H1 (cell line): Measurements from ENCODE around the gene SYT6. TPM values are rescaled to one million over a fixed set of nuclear protein-coding genes. Genes with fewer than 3 reads are reported as not detected.

Experiments used
- CTCF ChIA-PET: fragments of 300-600 bp; sonication (Branson Sonifier 250); formaldehyde crosslinking; loops from one replicate; lab custom pipeline; 2021; ENCODE audit not compliant: partially characterized antibody; lab: Charles Lee
- POLR2A ChIA-PET: fragments of 300-600 bp; sonication (Branson Sonifier 250); formaldehyde crosslinking; loops from one replicate; lab custom pipeline; 2021; ENCODE audit warnings: inconsistent platforms; ENCODE audit not compliant: partially characterized antibody; lab: Charles Lee
- DNase-seq, 2 experiments: peaks; one replicate each; pipeline versions ENCODE4 v3.0.0 to v3.0.0-alpha.2; 2010 to 2022; ENCODE audit warnings: low spot score in 2 of 2, low read depth in 1 of 2, mixed read lengths in 1 of 2
- FAIRE-seq: peaks from 2 replicates; lab custom pipeline; 2011; peaks lifted over from hg19 to GRCh38; lab: Jason Lieb, UNC
- H2AFZ ChIP-seq: 2 replicates; pipeline ENCODE4 v1.8.1; 2012; ENCODE audit warnings: low read length, inconsistent platforms
- H2AK5ac ChIP-seq: 2 replicates; pipeline ENCODE4 v1.6.1; 2013; ENCODE audit warnings: low read depth, low read length
- H2BK120ac ChIP-seq: replicated peaks from 2 replicates; pipeline ENCODE3; 2013; ENCODE audit warnings: low read depth, low read length, inconsistent platforms
- H2BK12ac ChIP-seq: 2 replicates; pipeline ENCODE4 v1.6.1; 2013; ENCODE audit warnings: low read depth, low read length
- H2BK15ac ChIP-seq: 2 replicates; pipeline ENCODE4 v1.6.1; 2013; ENCODE audit warnings: low read length
- H2BK20ac ChIP-seq: 2 replicates; pipeline ENCODE4 v1.6.1; 2013; ENCODE audit warnings: low read length
- H2BK5ac ChIP-seq: 2 replicates; pipeline ENCODE4 v1.6.1; 2013; ENCODE audit warnings: low read depth, low read length
- H3K14ac ChIP-seq: 2 replicates; pipeline ENCODE4 v1.6.1; 2013; ENCODE audit warnings: inconsistent platforms; ENCODE audit not compliant: insufficient read length
- H3K18ac ChIP-seq: 2 replicates; pipeline ENCODE4 v1.6.1; 2013; ENCODE audit warnings: low read length; ENCODE audit errors: extremely low read depth
- H3K23ac ChIP-seq: 2 replicates; pipeline ENCODE4 v1.6.1; 2013; ENCODE audit warnings: inconsistent platforms; ENCODE audit not compliant: insufficient read length
- H3K23me2 ChIP-seq: 2 replicates; pipeline ENCODE4 v1.6.1; 2013; ENCODE audit warnings: low read depth, low read length
- H3K27ac ChIP-seq: 2 replicates; pipeline ENCODE4 v1.6.1; 2011; ENCODE audit warnings: low read depth, low read length, inconsistent platforms
- H3K27me3 ChIP-seq, 4 experiments: replicated peaks in 1 of 4; 1 replicate in 1 of 4; 2 replicates in 3 of 4; pipeline versions ENCODE4 v1.6.1 to v1.8.1; 2011 to 2013; ENCODE audit warnings: low read length in 3 of 4, mild to moderate bottlenecking in 3 of 4, inconsistent platforms in 2 of 4, mixed read lengths in 2 of 4, moderate library complexity in 1 of 4; ENCODE audit not compliant: control insufficient read depth in 3 of 4, insufficient read depth in 3 of 4; ENCODE audit errors: extremely low read depth in 1 of 4
- H3K36me3 ChIP-seq, 4 experiments: 2 replicates each; pipeline versions ENCODE4 v1.6.1 to v1.8.1; 2011 to 2013; ENCODE audit warnings: mild to moderate bottlenecking in 4 of 4, low read length in 3 of 4, moderate library complexity in 2 of 4, control low read depth in 1 of 4, inconsistent platforms in 1 of 4; ENCODE audit not compliant: insufficient read depth in 4 of 4, control insufficient read depth in 2 of 4
- H3K4ac ChIP-seq: replicated peaks from 2 replicates; pipeline ENCODE3; 2013; ENCODE audit warnings: low read length, low read depth, mixed read lengths, inconsistent platforms; ENCODE audit not compliant: insufficient read length
- H3K4me1 ChIP-seq, 4 experiments: replicated peaks in 1 of 4; 1 replicate in 1 of 4; 2 replicates in 3 of 4; pipeline versions ENCODE4 v1.6.1 to v1.8.1; 2011 to 2013; ENCODE audit warnings: low read length in 3 of 4, inconsistent platforms in 2 of 4, mixed read lengths in 1 of 4; ENCODE audit not compliant: insufficient read depth in 4 of 4, control insufficient read depth in 3 of 4
- H3K4me2 ChIP-seq, 2 experiments: 2 replicates each; pipeline versions ENCODE4 v1.6.1 to v1.8.1; 2011 to 2013; ENCODE audit warnings: low read depth in 2 of 2, low read length in 2 of 2, control low read depth in 1 of 2, inconsistent platforms in 1 of 2, mild to moderate bottlenecking in 1 of 2; ENCODE audit not compliant: insufficient read depth in 1 of 2
- H3K4me3 ChIP-seq, 4 experiments: fragments of 200-600, 300-600 bp in 1 of 4; sonication (generic), shearing (Covaris generic), sonication (Bioruptor Twin) in 1 of 4; 2 replicates each; pipeline versions ENCODE4 v1.5.1 to v1.8.1; 2011 to 2016; ENCODE audit warnings: low read length in 4 of 4, low read depth in 3 of 4, control low read depth in 2 of 4, inconsistent platforms in 2 of 4, mild to moderate bottlenecking in 2 of 4, mixed read lengths in 1 of 4, moderate library complexity in 1 of 4; ENCODE audit not compliant: insufficient read depth in 2 of 4; ENCODE audit errors: extremely low read depth in 1 of 4
- H3K56ac ChIP-seq: replicated peaks from 2 replicates; pipeline ENCODE3; 2013; ENCODE audit warnings: low read depth, mild to moderate bottlenecking, mixed read lengths, low read length, inconsistent platforms; ENCODE audit not compliant: insufficient read length
- H3K79me1 ChIP-seq: 2 replicates; pipeline ENCODE4 v1.6.1; 2013; ENCODE audit warnings: low read depth, low read length, control low read depth
- H3K79me2 ChIP-seq, 2 experiments: 2 replicates each; pipeline versions ENCODE4 v1.6.1 to v1.8.1; 2012 to 2013; ENCODE audit warnings: low read length in 2 of 2, mild to moderate bottlenecking in 2 of 2, inconsistent platforms in 1 of 2; ENCODE audit not compliant: insufficient read depth in 2 of 2, control insufficient read depth in 1 of 2
- H3K9ac ChIP-seq, 4 experiments: replicated peaks in 1 of 4; 1 replicate in 1 of 4; 2 replicates in 3 of 4; pipeline versions ENCODE4 v1.6.1 to v1.8.1; 2011 to 2013; ENCODE audit warnings: low read depth in 3 of 4, low read length in 3 of 4, control low read depth in 2 of 4, mild to moderate bottlenecking in 2 of 4, moderate library complexity in 2 of 4, inconsistent platforms in 1 of 4; ENCODE audit errors: extremely low read depth in 1 of 4
- H3K9me3 ChIP-seq, 2 experiments: 2 replicates each; pipeline versions ENCODE4 v1.6.1 to v1.8.1; 2012 to 2013; ENCODE audit warnings: mild to moderate bottlenecking in 2 of 2, moderate library complexity in 2 of 2, control low read depth in 1 of 2, inconsistent platforms in 1 of 2, low read depth in 1 of 2, low read length in 1 of 2, mixed read lengths in 1 of 2; ENCODE audit not compliant: insufficient read depth in 2 of 2
- H4K20me1 ChIP-seq, 2 experiments: replicated peaks in 1 of 2; 2 replicates each; pipeline versions ENCODE3 to v1.8.1; 2011 to 2013; ENCODE audit warnings: inconsistent platforms in 2 of 2, low read length in 2 of 2, mild to moderate bottlenecking in 1 of 2; ENCODE audit not compliant: insufficient read depth in 2 of 2, control insufficient read depth in 1 of 2
- H4K5ac ChIP-seq: 2 replicates; pipeline ENCODE4 v1.6.1; 2013; ENCODE audit warnings: low read length, low read depth, mixed read lengths, inconsistent platforms; ENCODE audit not compliant: insufficient read length
- H4K8ac ChIP-seq: 2 replicates; pipeline ENCODE4 v1.8.0; 2013; ENCODE audit warnings: mild to moderate bottlenecking, moderate library complexity, low read length, inconsistent platforms; ENCODE audit not compliant: insufficient read depth; ENCODE audit errors: extremely low read depth
- H4K91ac ChIP-seq: replicated peaks from 2 replicates; pipeline ENCODE3; 2013; ENCODE audit warnings: low read length, mixed read lengths, inconsistent platforms; ENCODE audit not compliant: insufficient read length
- BACH1 ChIP-seq: IDR thresholded peaks from 2 replicates; pipeline ENCODE4 v1.6.1; 2012; ENCODE audit warnings: low read length, improper control_type of control experiment
- BCL11A ChIP-seq, 2 experiments: IDR thresholded peaks; one replicate each; pipeline ENCODE4 v1.6.1; 2011; ENCODE audit warnings: low read depth in 2 of 2, low read length in 2 of 2, mild to moderate bottlenecking in 2 of 2
- GABPA ChIP-seq: IDR thresholded peaks from 2 replicates; pipeline ENCODE4 v1.6.1; 2011; ENCODE audit warnings: mild to moderate bottlenecking, low read length, moderate library complexity, borderline replicate concordance; ENCODE audit not compliant: insufficient read depth
- GTF2F1 ChIP-seq: IDR thresholded peaks from 2 replicates; pipeline ENCODE4 v1.6.1; 2012; ENCODE audit warnings: low read depth, low read length, improper control_type of control experiment, borderline replicate concordance
- JUN ChIP-seq: IDR thresholded peaks from 2 replicates; pipeline ENCODE4 v1.6.1; 2011; ENCODE audit warnings: low read depth, mild to moderate bottlenecking, improper control_type of control experiment, low read length
- NRF1 ChIP-seq: IDR thresholded peaks from 2 replicates; pipeline ENCODE4 v1.6.1; 2011; ENCODE audit warnings: mild to moderate bottlenecking, low read depth, low read length, improper control_type of control experiment
- POLR2A ChIP-seq, 2 experiments: IDR thresholded peaks; 1 replicate in 1 of 2; 2 replicates in 1 of 2; pipeline ENCODE4 v1.6.1; 2011; ENCODE audit warnings: low read depth in 2 of 2, low read length in 2 of 2, mild to moderate bottlenecking in 2 of 2; ENCODE audit errors: control extremely low read depth in 1 of 2
- SP2 ChIP-seq: IDR thresholded peaks from 2 replicates; pipeline ENCODE4 v1.6.1; 2012; ENCODE audit warnings: mild to moderate bottlenecking, low read length, inconsistent platforms
- TCF12 ChIP-seq: IDR thresholded peaks from 2 replicates; pipeline ENCODE4 v1.6.1; 2011; ENCODE audit warnings: low read depth, mild to moderate bottlenecking, low read length
- WGBS, 2 experiments: shearing (Covaris generic) in 1 of 2; methylation state at CpG; one replicate each; pipeline versions ENCODE4 v1.1.6 to v1.1.7; 2013 to 2015; ENCODE audit warnings: low lambda C conversion rate in 2 of 2, mixed read lengths in 2 of 2, inconsistent platforms in 1 of 2, low coverage in 1 of 2, missing lambda C conversion rate in 1 of 2; ENCODE audit not compliant: insufficient replicate concordance in 2 of 2, insufficient coverage in 1 of 2, insufficient read length in 1 of 2; ENCODE audit errors: extremely low coverage in 1 of 2, missing lambda C conversion rate in 1 of 2; 5-methylcytosine and 5-hydroxymethylcytosine counted together
- polyA plus RNA-seq, 7 experiments: library from polyadenylated mRNA; depleted of rRNA in 3 of 7; stranded (reverse) in 5 of 7; unstranded in 2 of 7; fragments of >200 nt in 5 of 7; fragments of 200-250 nt in 2 of 7; gene quantifications; 1 replicate in 5 of 7; 2 replicates in 1 of 7; 4 replicates in 1 of 7; pipeline versions ENCODE4 v1.2.1 to v1.2.3, GENCODE V29; 2011 to 2013; ENCODE audit warnings: missing spikeins in 2 of 7, mixed read lengths in 2 of 7
- total RNA-seq: library from RNA; stranded (reverse); fragmentation: NEBNext Ultra II Directional; extraction: Animal tissue kit (Norgen Biotek cat#: 25700); gene quantifications from 2 replicates; pipeline ENCODE4 v1.2.1, GENCODE V29; 2021
- TF ChIP-seq, protein P1 (sequence below): IDR thresholded peaks from 2 replicates; pipeline ENCODE4 v1.6.1; 2012; ENCODE audit warnings: low read length, inconsistent platforms

The SYT6 gene
- total and polyA plus RNA-seq, 2 of the 8 experiments (the other 6 are each of a cell fraction or from before 2014, with no cell fraction given), result 33.7 to 83.5 TPM

DNA sequence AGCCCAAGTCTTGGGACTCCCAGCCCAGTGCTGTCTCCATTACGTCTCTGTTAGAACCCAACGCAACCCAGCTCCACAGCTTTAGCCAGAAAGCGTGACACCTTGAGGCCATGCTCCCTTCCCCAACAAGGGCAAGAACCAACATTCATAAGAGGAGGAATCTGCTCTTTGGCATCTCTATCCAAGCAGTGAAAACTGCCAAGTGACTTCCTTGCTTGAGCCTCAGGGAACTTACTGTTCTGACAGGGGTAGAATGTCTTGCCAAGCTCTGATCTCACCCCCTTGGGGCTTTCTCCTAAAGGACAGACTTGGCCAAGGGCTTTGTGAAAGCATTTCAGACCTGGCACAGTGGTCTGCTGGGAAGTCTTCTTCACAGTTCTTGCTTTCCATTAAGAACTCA, 56.6 kb downstream of the SYT6 start:
- H3K23ac ChIP-seq, result no peak overlapping the region
- H2BK12ac ChIP-seq, result no peak overlapping the region
- H4K5ac ChIP-seq, result no peak overlapping the region
- H3K56ac ChIP-seq, result no peak overlapping the region
- DNase-seq (no peak), FAIRE-seq (no peak)
- WGBS, 2 experiments, result 96% methylated on average over 3 of the region's 3 CpGs; no CpG with 5 or more reads in 1 of the 2 experiments
- H2BK15ac ChIP-seq, result no peak overlapping the region
- H3K4me1 ChIP-seq, result peaks cover 0 to 3% (median 1%) of the 10 kb centered on the region in 4 experiments; a peak in 4 of 7 replicates
- H2AFZ ChIP-seq, result no peak overlapping the region
- H3K18ac ChIP-seq, result no peak overlapping the region
- H3K4me3 ChIP-seq, result no peak overlapping the region
- H3K9me3 ChIP-seq, result no peaks in the 10 kb centered on the region
- H2AK5ac ChIP-seq, result no peak overlapping the region
- H3K4ac ChIP-seq, result no peak overlapping the region
- no peak overlapping the region for H3K14ac ChIP-seq
- H3K23me2 ChIP-seq, result no peaks in the 10 kb centered on the region
- H3K27me3 ChIP-seq, result no peaks in the 10 kb centered on the region
- H3K4me2 ChIP-seq, result no peak overlapping the region
- CTCF ChIA-PET, result interaction anchor here (1.1 to 2.2 kb wide), 3 partner anchors 11 to 119 kb away, joined by 3 to 5 read pairs (median 3); no protein-coding TSS in a partner anchor
- H3K79me1 ChIP-seq, result no peaks in the 10 kb centered on the region
- TF ChIP-seq JUN (no peak), GTF2F1 (no peak), POLR2A (IDR thresholded peaks at IDR 0.05; ENCODE audit: control extremely low read depth in 1 of 2, low read depth in 2 of 2, low read length in 2 of 2) (no peak), NRF1 (no peak), BACH1 (no peak), SP2 (no peak), TCF12 (no peak), BCL11A (IDR thresholded peaks at IDR 0.05; ENCODE audit: low read depth in 2 of 2, low read length in 2 of 2) (no peak), GABPA (no peak)
- TF ChIP-seq, protein P1, sequence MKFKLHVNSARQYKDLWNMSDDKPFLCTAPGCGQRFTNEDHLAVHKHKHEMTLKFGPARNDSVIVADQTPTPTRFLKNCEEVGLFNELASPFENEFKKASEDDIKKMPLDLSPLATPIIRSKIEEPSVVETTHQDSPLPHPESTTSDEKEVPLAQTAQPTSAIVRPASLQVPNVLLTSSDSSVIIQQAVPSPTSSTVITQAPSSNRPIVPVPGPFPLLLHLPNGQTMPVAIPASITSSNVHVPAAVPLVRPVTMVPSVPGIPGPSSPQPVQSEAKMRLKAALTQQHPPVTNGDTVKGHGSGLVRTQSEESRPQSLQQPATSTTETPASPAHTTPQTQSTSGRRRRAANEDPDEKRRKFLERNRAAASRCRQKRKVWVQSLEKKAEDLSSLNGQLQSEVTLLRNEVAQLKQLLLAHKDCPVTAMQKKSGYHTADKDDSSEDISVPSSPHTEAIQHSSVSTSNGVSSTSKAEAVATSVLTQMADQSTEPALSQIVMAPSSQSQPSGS, result no peak
- no peak overlapping the region for H2BK20ac ChIP-seq
- H3K9ac ChIP-seq, result no peak overlapping the region
- no peak overlapping the region for H2BK120ac ChIP-seq
- no peak overlapping the region for H2BK5ac ChIP-seq
- no peaks in the 10 kb centered on the region for H4K20me1 ChIP-seq
- no peak overlapping the region for H4K91ac ChIP-seq
- H3K27ac ChIP-seq, result no peak overlapping the region
- no peak overlapping the region for H4K8ac ChIP-seq
- POLR2A ChIA-PET, result interaction anchor here (2.2 kb wide), 1 partner anchor 11 kb away, joined by 7 read pairs; no protein-coding TSS in a partner anchor
- H3K79me2 ChIP-seq, result no peaks in the 10 kb centered on the region
- peaks cover 38 to 97% (median 73%) of the 10 kb centered on the region in 4 experiments for H3K36me3 ChIP-seq
